ENCODE data around the gene CXXC4.

GRCh38 chr4:104491481-104492182 is 3.1 kb downstream of the CXXC4 start:
- TF ChIP-seq CTCF (IDR thresholded peaks at IDR 0.05) (no peak), POLR2AphosphoS5 (IDR thresholded peaks at IDR 0.05; ENCODE audit: low read depth, low read length) (no peak)
